NK-92 treated with Interleukin-12 subunit alpha and Interleukin-12 subunit beta, amount 100 ng/mL, for 24 hours (cell line): ENCODE measurements around the gene VILL.

Source experiments
- DNase-seq: peaks from one replicate; lab custom pipeline; 2025; lab: John Stamatoyannopoulos, UW

Gene VILL

DNA sequence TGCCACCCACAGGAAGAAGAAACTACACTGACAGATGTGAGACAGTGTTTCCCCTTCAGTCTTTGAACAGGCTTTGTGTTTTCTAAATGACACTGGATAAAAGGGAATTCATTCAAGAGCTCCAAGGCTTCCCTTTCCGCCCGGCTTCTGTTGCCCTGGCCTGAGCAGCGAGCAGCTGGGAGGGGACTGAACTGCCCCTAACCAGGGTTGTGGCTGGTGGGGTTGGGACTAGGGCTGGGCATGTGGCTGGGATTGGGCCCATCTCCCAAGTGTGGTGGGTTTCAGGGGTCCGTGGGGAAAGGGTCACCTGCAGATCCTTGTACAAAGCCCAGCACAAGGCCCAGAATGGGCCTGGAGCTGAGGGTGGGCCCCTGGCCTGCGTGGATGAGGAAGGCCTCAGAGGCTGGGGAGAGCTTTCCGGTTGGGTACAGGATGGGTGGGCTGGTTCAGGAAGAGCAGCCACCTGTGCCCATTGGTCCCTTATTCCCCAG, 10.4 kb downstream of the VILL start:
- DNase-seq, result no peak

DNA sequence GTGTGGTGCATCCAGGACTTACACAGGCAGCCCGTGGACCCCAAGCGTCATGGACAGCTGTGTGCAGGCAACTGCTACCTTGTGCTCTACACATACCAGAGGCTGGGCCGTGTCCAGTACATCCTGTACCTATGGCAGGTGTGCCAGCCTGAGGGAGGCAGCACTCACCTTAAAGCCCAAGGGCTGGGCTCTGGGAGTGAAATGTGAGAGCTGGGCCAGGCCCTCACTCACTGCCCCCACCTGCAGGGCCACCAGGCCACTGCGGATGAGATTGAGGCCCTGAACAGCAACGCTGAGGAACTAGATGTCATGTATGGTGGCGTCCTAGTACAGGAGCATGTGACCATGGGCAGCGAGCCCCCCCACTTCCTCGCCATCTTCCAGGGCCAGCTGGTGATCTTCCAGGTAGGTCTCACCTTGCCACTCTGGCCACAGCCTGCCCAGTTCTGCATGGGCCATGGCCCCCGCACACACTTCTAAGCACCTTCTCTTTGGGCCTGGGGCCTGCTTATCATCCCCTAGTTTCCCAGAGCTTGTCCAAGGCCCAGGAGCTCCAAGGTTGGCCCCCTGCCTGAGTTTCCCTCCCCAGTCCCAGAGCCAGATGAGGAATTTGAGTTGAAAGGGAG, 11.0 kb downstream of the VILL start:
- DNase-seq, result no peak

DNA sequence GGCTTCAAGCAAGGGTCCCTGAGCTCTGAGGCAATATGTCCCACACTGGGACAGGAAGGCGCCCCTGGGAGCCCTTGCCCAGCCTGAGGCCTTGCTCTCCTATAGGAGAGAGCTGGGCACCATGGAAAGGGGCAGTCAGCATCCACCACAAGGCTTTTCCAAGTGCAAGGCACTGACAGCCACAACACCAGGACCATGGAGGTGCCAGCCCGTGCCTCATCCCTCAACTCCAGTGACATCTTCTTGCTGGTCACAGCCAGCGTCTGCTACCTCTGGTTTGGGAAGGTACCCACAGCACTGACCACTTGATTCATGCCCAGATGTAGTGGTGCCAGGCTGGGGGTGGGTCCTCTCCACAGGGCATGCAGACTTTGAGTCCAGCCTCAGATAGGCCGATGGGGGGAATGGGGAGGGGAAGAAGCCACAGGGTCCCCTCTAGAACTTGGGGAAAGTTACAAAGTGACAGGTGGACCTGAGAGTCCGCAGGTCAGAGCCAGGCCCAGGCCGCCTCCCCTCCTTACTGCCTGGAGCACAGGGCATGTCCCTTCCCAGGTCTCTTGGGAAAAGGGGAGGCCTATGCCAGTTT, 11.8 kb downstream of the VILL start:
- DNase-seq, result no peak

DNA sequence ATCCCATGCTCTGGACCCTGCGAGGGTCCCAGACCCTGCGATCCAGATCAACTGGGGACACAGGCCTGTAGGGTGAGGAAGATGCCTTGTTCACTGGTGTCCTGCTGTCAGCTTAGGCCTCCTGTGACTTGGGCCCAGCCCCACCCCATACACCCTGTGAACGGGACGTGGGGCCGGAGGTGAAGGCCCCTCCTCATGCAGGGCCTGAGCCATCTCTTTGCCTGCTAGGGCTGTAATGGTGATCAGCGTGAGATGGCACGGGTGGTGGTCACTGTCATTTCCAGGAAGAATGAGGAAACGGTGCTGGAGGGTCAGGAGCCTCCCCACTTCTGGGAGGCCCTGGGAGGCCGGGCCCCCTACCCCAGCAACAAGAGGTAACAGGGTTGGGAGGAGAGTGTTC, 12.4 kb downstream of the VILL start:
- DNase-seq, result no peak

DNA sequence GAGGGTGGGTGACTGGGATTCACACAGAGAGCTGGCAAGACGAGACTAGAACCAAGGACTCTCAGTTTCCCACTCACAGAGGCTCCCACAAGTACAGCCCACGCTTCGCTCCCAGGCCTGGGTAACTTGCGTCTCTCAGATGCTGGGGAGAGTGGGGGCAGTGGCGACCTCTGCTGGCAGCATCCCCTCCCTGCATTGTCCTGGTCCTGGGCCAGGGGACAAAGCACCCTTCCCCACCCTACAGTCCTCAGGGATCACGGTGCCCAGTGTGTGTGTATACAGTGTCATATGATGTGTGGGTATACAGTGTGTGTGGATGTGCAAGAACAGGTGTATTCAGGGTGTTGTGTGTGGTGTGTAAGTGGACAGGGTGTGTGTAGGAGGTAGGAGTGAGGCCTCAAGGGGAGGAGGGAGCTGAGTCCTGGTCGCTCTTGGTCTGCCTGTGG, 12.8 kb downstream of the VILL start:
- DNase-seq, result no peak

DNA sequence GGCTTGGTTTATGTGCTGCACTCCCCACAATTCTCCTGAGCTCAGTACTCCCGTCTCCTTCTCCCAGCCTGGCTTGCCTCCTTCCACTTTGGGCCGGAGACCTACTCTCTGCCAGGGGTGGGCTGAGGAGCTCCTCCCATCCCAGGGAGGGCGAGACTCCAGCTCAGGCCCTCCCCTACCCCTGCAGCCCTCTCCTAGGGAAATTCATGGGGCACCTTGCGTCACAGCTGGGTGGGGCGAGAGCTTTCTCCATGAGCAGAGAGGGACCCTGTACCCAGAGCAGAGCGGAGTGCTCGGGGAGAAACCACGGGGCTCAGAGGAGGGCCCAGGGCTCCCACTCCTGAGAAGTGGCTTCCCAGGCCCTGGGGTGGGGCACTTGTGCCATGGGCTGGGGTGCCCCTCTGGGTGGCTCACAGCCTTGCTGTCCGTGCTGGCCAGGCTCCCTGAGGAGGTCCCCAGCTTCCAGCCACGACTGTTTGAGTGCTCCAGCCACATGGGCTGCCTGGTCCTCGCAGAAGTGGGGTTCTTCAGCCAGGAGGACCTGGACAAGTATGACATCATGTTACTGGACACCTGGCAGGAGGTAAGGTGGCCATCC, 13.3 kb downstream of the VILL start:
- DNase-seq, result no peak

DNA sequence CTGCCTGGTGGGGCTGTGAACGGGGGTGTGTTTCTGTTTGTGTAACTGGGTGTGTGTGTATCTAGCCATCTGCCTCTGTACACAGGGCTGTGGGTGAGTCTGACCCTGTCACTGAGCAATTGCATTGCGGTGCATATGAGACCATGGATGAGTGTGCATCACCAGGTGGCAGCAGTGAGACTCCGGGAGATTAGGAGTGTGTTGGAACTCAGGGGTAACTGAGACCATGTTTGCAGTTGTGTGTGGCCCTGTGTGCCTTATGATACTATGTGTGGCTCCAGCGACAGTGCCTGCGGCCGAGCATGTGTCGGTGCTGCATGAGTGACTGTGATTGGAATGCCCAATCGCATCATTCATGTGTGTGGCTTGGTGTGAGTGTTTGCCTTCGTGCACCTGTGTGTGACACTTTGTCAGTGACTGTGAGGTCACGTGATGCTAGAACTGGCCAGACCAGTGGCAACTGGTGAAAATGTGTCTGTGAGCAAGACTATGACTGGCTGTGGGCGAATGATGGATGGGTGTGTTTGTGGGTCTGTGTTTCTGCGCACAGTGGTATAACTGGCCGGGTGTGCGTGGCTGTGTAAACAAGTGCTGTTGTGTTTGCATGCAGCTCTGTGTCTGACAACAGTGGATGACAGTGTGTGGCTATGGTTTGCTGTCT, 14.0 kb downstream of the VILL start:
- DNase-seq, result no peak

DNA sequence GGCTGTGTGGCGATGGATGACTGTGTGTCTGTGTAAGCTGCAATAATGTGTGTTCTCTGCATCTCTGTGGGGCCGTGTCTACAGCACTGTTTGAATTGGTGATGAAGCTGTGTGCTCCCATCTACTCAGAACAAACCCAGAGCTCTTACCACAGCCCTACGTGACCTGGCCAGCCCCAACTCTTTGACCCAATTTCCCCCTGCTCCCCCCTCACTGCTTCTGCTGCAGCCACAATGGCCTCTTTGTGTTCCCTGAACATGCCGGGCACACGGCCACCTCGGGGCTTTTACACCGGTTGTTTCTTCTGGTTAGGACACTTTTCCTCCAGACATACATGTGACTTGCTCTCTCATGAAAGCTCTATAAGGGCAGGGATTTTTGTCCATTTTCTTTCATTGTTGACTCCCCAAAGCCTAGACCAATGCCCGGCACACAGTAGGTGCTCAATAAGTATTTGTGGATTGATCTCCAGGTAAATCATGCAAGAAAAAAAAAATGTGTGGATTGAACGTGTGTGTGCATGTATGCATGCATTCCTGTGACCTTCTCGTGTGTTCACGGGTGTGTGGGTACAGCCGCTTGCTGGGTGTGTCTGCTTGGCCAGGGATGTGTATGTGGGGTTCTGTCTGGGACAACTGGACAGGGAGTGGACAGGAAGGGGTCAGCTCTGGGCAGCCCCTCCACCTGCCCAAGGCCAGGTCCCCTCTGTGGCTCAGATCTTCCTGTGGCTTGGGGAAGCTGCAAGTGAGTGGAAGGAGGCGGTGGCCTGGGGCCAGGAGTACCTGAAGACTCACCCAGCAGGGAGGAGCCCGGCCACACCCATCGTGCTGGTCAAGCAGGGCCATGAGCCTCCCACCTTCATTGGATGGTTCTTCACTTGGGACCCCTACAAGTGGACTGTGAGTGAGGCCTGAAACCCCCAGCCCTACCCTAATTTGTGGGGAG, 14.8 kb downstream of the VILL start:
- DNase-seq, result no peak

DNA sequence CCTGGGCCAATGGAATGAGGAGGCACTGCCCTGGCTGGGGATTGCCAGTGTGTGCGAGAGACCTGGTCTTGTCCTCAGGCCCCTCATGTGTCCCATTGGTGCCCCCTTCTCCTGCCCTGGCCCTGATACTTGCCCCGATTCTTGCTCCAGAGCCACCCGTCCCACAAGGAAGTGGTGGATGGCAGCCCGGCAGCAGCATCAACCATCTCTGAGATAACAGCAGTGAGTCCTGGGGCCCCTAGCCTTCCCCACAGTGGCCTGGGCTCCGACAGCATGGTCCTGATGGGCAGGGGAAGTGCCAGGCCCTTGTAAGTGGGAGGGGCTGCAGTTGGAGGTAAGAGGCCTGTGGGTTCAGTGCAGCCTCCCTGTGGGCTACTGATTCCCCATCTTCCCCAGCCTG, 15.4 kb downstream of the VILL start:
- DNase-seq, result no peak

DNA sequence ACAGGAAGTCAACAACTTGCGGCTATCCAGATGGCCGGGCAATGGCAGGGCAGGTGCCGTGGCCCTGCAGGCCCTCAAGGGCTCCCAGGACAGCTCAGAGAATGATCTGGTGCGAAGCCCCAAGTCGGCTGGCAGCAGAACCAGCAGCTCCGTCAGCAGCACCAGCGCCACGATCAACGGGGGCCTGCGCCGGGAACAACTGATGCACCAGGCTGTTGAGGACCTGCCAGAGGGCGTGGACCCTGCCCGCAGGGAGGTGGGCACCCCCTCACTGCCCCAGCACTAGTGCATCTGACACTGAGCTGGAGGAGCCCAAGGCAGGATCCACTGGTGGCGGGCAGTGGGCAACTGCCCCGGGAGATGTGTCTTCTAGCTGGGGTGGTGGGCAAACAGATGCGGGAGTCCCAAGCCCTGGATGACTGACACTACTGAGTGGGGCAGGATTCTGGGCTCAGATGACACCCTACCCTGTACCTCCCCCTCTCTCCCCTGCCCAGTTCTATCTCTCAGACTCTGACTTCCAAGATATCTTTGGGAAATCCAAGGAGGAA, 15.9 kb downstream of the VILL start:
- DNase-seq, result no peak

DNA sequence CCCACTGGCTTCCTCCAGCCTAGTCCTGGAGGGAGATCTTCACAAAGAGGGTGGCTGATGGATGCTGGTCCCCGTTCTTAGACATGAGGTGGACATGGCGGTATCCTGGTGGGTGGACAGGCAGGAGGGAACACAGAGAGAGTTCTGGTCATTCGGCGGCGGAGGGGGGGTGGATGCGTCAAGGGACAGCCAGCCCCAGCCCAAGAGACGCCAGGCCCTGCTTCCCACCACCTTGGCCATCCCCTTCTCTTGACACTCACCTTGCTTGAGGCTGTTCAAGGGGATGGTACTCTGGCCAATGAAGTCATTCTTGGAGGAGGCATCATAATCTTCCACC, 17.1 kb downstream of the VILL start:
- DNase-seq, result no peak

DNA sequence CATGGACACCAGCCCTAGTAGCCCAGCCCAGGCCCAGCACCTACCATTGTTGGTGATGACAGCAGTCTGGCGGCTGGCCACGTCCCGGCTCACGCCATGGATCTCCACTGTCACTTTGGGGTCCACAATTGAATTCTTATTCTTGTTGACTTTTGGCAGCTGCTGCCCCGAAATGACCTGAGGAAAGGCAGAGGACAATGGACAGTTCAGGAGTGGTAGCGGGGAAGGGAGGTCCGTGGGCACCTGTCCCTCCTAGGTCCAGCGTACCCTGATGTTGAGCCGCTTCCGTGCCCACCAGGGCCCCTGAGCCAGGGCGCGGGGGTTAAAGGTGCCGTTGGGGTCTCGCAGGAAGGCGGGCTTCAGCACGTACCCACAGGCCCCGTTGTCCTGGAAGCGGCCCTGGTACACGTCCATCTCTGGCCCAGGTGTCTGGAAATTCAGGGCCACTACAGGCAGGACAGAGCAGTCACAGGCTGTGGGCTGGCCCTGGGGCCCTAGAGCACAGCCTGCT, 17.7 kb downstream of the VILL start:
- DNase-seq, result no peak

DNA sequence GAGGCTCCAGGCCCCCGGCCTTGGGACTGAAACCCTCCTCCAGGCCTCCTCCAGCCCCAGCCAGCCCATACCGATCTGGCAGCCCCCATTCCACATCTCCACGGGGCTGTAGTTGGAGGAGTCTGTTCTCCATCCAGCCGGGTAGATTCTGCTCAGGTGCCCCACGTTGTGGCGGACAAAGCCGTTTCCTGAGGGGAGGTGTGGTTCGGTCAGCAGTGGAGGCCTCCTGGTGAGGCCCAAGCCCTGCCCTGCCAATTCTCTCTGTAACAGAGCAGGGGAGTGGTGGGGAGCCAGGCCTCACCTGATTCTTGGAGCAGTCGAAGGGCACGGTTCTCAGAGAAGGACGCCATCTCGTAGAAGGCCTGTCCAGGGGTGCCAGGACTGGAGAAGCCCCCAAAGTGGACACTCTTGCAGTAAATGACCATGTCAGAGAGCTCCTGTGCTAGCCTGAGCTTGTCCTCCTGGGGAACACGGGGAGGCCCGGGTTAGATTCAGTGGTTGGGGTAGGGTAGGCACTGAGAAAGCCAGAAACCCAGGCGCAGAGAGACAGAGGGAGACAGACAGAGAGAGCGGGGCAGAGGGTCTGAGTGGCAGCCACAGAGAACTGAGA, 18.5 kb downstream of the VILL start:
- DNase-seq, result no peak

DNA sequence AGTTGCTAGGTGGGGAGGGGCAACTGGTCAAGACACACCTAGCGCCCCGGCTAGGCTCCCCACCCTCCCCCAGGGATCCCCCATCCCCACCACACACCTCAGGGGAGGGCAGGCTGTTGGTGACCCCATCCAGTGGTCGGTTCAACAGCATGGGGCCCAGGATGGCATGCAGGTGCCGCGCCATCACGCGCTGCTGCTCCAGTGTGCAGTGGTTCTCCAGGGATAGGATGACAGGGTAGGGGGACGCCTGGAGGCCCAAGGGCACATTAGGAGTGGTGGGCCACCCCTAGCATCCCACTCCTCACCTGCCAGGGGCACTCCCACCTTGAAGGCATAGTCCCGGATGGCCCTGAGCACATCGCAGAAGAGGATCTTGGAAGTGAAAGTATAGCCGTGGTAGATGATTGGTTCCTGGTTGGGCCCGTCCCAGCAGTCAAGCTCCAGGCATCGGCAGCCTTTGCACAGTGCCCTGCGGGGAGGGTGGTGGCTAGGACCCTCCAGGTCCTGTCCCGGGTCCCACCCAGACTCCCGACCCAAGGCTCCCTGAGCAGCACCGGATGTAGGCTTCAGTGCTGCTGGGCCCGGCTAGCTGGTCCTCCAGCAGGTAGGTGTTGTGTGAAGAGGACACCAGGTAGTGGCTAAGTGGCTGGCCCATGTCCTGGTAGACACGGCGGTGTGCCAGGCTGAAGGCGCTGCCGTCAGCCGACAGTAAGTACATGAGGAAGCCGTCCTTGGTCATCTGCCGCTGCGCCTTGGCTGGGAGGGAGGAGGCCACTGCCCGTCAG, 19.4 kb downstream of the VILL start:
- no peak for DNase-seq

DNA sequence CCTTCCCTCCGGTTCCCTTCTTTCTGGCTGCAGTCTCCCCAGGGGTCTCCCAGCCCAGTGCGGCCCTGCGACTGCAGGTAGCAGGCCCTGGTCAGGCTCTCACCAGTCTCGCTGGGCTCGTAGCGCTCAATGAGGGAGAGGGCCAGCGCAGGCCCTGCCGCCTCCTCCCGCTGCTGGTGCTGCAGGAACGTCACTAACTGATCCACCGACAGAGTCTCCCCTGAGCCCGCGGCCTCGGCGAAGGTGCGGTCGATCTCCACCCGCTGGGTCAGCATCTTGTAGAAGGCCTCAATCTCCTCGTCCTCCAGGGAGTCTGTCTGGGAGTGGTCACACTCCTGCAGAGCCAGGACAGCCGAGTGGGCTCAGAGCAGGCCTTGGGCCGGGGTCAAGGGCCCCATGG, 20.5 kb downstream of the VILL start:
- no peak for DNase-seq

DNA sequence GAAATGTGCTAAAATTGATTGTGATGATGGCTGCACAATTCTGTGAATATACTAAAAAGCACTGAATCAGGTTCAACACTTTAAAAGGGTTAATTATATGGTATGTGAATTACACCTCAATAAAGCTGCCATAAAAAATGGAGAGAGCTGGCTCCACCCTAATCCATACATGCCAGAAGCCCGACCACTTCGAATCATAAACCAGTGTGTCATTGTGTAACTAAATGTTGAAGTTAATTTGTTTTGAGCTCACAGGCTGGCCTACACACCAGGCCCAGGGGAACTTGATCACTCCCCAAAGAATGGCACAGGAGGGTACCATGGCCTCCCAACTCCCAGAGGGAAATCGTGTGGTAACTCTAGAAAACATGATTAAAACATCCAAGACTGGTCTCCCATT, 24.9 kb downstream of the VILL start:
- DNase-seq, result no peak

DNA sequence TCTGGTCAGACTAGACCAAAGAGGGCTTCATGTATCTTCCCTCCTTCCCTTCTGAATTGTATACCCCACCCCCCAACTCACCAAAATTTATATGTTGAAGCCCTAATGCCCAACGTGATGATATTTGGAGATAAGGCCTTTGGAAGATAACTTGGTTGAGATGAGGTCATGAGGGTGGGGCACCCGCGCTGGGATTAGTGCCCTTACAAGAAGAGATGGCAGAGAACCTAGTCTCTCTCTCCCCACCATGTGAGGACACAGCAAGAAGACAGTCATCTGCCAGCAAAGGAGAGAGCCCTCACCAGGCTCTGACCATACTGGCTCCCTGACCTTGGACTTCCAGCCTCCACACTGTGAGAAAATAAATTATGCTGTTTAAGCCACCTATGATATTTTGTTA, 25.4 kb downstream of the VILL start:
- DNase-seq, result no peak

DNA sequence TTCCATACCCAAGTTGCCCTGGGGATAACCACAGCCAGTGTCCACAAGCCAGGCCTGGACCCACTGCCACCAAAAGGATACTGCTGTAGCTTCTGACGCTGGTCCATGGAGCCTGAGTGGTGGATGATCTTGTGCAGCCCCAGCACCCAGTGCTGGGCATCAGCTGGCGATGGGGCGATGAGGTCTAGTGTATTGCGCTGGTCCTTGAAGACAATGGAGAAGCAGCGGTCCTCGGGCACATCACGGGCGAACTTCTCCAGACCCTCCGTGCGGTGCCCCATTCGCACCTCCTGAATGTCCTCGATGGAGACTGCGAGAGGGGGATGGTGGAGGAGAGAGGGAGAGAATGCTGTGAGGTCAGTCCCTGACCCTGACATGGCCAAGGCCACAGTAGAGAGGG, 25.8 kb downstream of the VILL start:
- DNase-seq, result no peak

DNA sequence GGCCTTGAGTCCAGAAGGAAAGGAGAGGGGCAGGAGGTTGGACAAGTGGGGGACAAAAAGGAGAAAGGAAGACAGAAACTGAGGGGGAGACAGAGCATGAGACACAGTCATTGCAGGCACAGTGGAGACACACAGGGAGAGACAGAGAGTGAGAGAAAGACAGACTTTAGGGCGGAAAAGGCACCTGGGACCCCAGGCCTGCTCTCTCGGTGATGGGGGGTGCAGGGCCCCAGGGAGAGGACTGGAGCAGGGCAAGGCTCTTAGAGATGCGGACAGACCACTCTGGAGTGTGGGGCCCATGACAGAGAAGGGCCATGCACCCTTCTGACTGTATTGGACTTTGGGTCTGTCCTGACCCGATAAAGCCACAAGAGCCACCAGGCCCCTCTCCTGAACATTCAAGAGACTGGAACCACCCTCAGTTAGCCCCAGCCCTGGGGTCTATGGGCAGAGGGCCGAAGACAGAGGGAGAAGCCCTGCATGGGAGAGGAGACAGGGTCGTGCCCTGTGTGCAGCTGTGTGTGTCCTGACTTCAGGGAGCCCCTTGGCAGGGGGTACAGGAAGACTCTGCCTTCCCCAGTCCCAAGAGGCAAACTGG, 26.4 kb downstream of the VILL start:
- no peak for DNase-seq
